Mucosa of descending colon (tissue), 3 donors: Measurements from ENCODE around the gene MASP2. TPM values are rescaled to one million over a fixed set of nuclear protein-coding genes. Genes with fewer than 3 reads are reported as not detected.
"Not testable (repeated sequence)": the region's sequence is repeated elsewhere in the genome, so short reads cannot be mapped to it uniquely, and the experiment has no call there.

Experiments used
- ATAC-seq: fragments of 200-7000 bp; cut with Tn5 transposase; one replicate; pipeline ENCODE4 v1.9.1; 2020; ENCODE audit warnings: mild to moderate bottlenecking, moderate library complexity
- DNase-seq, 3 donors: peaks; one replicate each; pipeline ENCODE4 v3.0.0-alpha.2; 2020
- H3K36me3 ChIP-seq: fragments of 200-600 bp; one replicate; pipeline ENCODE4 v1.8.0; 2021; ENCODE audit warnings: low read depth, mild to moderate bottlenecking
- H3K4me1 ChIP-seq: fragments of 200-600 bp; one replicate; pipeline ENCODE4 v1.8.0; 2021; ENCODE audit warnings: low read depth, mild to moderate bottlenecking
- H3K4me3 ChIP-seq: fragments of 200-600 bp; one replicate; pipeline ENCODE4 v1.8.0; 2021; ENCODE audit warnings: mild to moderate bottlenecking
- H3K9me3 ChIP-seq: fragments of 200-600 bp; one replicate; pipeline ENCODE4 v1.8.0; 2021; ENCODE audit warnings: mild to moderate bottlenecking
- CTCF ChIP-seq: fragments of 200-600 bp; IDR thresholded peaks from one replicate; pipeline ENCODE4 v1.8.0; 2022; ENCODE audit warnings: antibody characterized with exemption, mild to moderate bottlenecking
- intact Hi-C, 2 donors: fragments of 100-400 bp; cut with DNase I in 1 of 2; cut with micrococcal nuclease in 1 of 2; formaldehyde crosslinking; loops; one replicate each; pipeline versions ENCODE4 v1.11.0 to v1.11.1; 2022; cut with DNase I, micrococcal nuclease
- total RNA-seq, 3 donors: library from RNA; stranded (reverse); fragmentation: NEBNext Ultra II Directional in 2 of 3; extraction: Animal tissue kit (Norgen Biotek cat#: 25700) in 2 of 3; gene quantifications; one replicate each; pipeline versions ENCODE4 v1.2.1 to v1.2.4, GENCODE V29; 2021 to 2023
- donor health status: DM: no; HTN: no; CAD: no; lungs with moderate emphysema.
- donor health status: DM: no; HTN: no; CAD: no.
- donor health status: DM: no; HTN: yes; CAD: no.

MASP2 gene
- total RNA-seq, 3 donors from 2014 or later, result not detected

- no peak for TF ChIP-seq CTCF
- H3K36me3 ChIP-seq, result peaks cover 15% of the 10 kb centered on the region
- intact Hi-C loops, result no loop called here
- DNase-seq (no peak), ATAC-seq (no peak)
- H3K9me3 ChIP-seq, result no peaks in the 10 kb centered on the region
- H3K4me1 ChIP-seq, result no peaks in the 10 kb centered on the region
- H3K4me3 ChIP-seq, result no peak overlapping the region
Measured at GRCh38 chr1:11024154-11024873, 22.7 kb downstream of the MASP2 start.

- no peaks in the 10 kb centered on the region for H3K9me3 ChIP-seq
- TF ChIP-seq CTCF, result no peak
- H3K4me1 ChIP-seq, result no peaks in the 10 kb centered on the region
- H3K36me3 ChIP-seq, result peaks cover 16% of the 10 kb centered on the region
- DNase-seq, result no peak
- intact Hi-C loops, result no loop called here
- ATAC-seq, result no peak
- H3K4me3 ChIP-seq, result no peak overlapping the region
Measured at GRCh38 chr1:11023201-11023600, 23.8 kb downstream of the MASP2 start.

- TF ChIP-seq CTCF, result no peak
- ATAC-seq (no peak), DNase-seq (no peak)
- Histone ChIP-seq H3K9me3 (no peaks in the 10 kb centered on the region), H3K4me1 (peaks cover 9% of the 10 kb centered on the region), H3K4me3 (no peak overlapping the region), H3K36me3 (peaks cover 30% of the 10 kb centered on the region)
- intact Hi-C loops, result no loop called here
Measured at GRCh38 chr1:11019971-11020370, 27.1 kb downstream of the MASP2 start.

GRCh38 chr1:11019358-11019757 is 27.7 kb downstream of the MASP2 start:
- H3K4me3 ChIP-seq, intact Hi-C loops, DNase-seq, H3K9me3 ChIP-seq: not testable (repeated sequence)
- ATAC-seq, result peak; percentile 32
- Histone ChIP-seq H3K36me3 (peaks cover 30% of the 10 kb centered on the region), H3K4me1 (peaks cover 13% of the 10 kb centered on the region)

GRCh38 chr1:11013160-11013531 is 33.9 kb downstream of the MASP2 start:
- peak; percentile 69 for ATAC-seq
- DNase-seq, result no peak
- TF ChIP-seq CTCF, result no peak
- Histone ChIP-seq H3K9me3 (no peaks in the 10 kb centered on the region), H3K4me1 (peaks cover 35% of the 10 kb centered on the region), H3K36me3 (peaks cover 14% of the 10 kb centered on the region), H3K4me3 (peak overlapping the region; percentile 95)
- intact Hi-C loops, result no loop called here

GRCh38 chr1:11012260-11013159 is 34.5 kb downstream of the MASP2 start, which contains the start of gene TARDBP:
TSS of gene TARDBP (plus strand) at chr1:11012654. CDS start at chr1:11013728, 1,074 bp downstream.
- peaks cover 10% of the 10 kb centered on the region for H3K36me3 ChIP-seq
- peak; percentile 91 for ATAC-seq
- H3K4me3 ChIP-seq, result peak within 1 kb of the TSS; percentile 95
- no peaks in the 10 kb centered on the region for H3K9me3 ChIP-seq
- H3K4me1 ChIP-seq, result peaks cover 42% of the 10 kb centered on the region
- DNase-seq, result peak; percentile 90 to 94 (median 93)
- intact Hi-C loops, result no loop called here
- TF ChIP-seq CTCF, result no peak
